Measurements from ENCODE around the gene CD79B.
"Not testable (repeated sequence)": the region's sequence is repeated elsewhere in the genome, so short reads cannot be mapped to it uniquely, and the experiment has no call there.

DNA sequence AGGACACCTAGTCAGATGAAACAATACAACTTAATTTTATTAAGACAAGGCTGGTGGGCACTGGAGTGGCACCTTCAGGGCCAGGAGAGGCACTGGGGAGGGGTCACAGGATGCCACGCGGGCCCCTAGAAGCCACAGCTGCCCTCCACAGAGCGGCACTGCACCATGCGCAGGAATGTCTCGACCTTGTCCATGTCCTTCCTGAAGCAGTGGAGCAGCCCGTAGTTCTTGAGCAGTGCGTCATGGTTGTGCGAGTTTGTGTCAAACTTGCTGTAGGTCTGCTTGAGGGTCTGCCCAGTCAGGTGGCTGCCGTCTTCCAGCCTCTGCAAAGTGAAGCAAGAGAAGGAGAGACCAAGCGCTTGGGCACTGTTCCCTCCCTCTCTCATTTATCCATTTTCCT is 22.5 kb downstream of the CD79B start:
- TF ChIP-seq POLR2AphosphoS5 (IDR thresholded peaks at IDR 0.05; ENCODE audit: low read depth, low read length); SIN3A (IDR thresholded peaks at IDR 0.05; ENCODE audit: borderline replicate concordance, insufficient read depth, low read depth, low read length): not testable (repeated sequence)
- TF ChIP-seq, protein P1, sequence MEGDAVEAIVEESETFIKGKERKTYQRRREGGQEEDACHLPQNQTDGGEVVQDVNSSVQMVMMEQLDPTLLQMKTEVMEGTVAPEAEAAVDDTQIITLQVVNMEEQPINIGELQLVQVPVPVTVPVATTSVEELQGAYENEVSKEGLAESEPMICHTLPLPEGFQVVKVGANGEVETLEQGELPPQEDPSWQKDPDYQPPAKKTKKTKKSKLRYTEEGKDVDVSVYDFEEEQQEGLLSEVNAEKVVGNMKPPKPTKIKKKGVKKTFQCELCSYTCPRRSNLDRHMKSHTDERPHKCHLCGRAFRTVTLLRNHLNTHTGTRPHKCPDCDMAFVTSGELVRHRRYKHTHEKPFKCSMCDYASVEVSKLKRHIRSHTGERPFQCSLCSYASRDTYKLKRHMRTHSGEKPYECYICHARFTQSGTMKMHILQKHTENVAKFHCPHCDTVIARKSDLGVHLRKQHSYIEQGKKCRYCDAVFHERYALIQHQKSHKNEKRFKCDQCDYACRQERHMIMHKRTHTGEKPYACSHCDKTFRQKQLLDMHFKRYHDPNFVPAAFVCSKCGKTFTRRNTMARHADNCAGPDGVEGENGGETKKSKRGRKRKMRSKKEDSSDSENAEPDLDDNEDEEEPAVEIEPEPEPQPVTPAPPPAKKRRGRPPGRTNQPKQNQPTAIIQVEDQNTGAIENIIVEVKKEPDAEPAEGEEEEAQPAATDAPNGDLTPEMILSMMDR (IDR thresholded peaks at IDR 0.05), result not testable (repeated sequence)
